K562 (cell line): Measurements from ENCODE around the gene RAD23B. TPM values are rescaled to one million over a fixed set of nuclear protein-coding genes. Genes with fewer than 3 reads are reported as not detected.
A peak's percentile ranks its signal among the peaks of the same experiment; 100 is the strongest.

Experiments used
- ATAC-seq: fragments of 200-7000 bp; cut with Tn5 transposase; 3 replicates; pipeline ENCODE4 v1.9.1; 2020; ENCODE audit warnings: moderate library complexity
- BruUV-seq: library from RNA; stranded (reverse); fragments of 400-500 nt; replicated peaks from 2 replicates; lab custom pipeline; 2021; lab: Mats Ljungman, UMichigan
- CTCF ChIA-PET: fragments of 300-600 bp; formaldehyde crosslinking; extraction: SDS; loops from one replicate; lab custom pipeline; 2021; ENCODE audit warnings: low intra/inter-chr PET ratio; lab: Yijun Ruan, JAX
- POLR2A ChIA-PET: fragments of 300-600, 350-650 bp; sonication (Branson Sonifier 250); formaldehyde crosslinking; extraction: SDS; loops from one replicate; lab custom pipeline; 2021; ENCODE audit warnings: antibody characterized with exemption, inconsistent platforms; lab: Yijun Ruan, JAX
- DNase-seq, 4 experiments: peaks; one replicate each; pipeline versions ENCODE4 v3.0.0 to v3.0.0-alpha.2; 2011 to 2018; ENCODE audit warnings: low spot score in 3 of 4, mixed read lengths in 3 of 4; ENCODE audit errors: extremely low read depth in 1 of 4
- FAIRE-seq: peaks from 2 replicates; lab custom pipeline; 2011; peaks lifted over from hg19 to GRCh38; lab: Jason Lieb, UNC
- H2AFZ ChIP-seq: 2 replicates; pipeline ENCODE4 v1.6.0; 2011; ENCODE audit warnings: low read depth, low read length, control low read depth, inconsistent platforms
- H3K27ac ChIP-seq: fragments of 200-600 bp; 3 replicates; pipeline ENCODE4 v1.8.0; 2011; ENCODE audit warnings: low read depth, mild to moderate bottlenecking, control low read depth, inconsistent platforms, low read length, moderate library complexity, mixed read lengths; ENCODE audit errors: extremely low read depth
- H3K27me3 ChIP-seq, 2 experiments: fragments of 300-600 bp in 1 of 2; 2 replicates in 1 of 2; 3 replicates in 1 of 2; pipeline versions ENCODE4 v1.6.0 to v1.8.0; 2011; ENCODE audit warnings: inconsistent platforms in 2 of 2, low read length in 2 of 2, mild to moderate bottlenecking in 1 of 2, mixed read lengths in 1 of 2, moderate library complexity in 1 of 2; ENCODE audit not compliant: control insufficient read depth in 2 of 2, insufficient read depth in 2 of 2
- H3K36me3 ChIP-seq: fragments of 300-600 bp; 3 replicates; pipeline ENCODE4 v1.8.0; 2011; ENCODE audit warnings: mild to moderate bottlenecking, low read length, inconsistent platforms; ENCODE audit not compliant: control insufficient read depth, insufficient read depth
- H3K4me1 ChIP-seq, 2 experiments: fragments of 200-600 bp in 1 of 2; replicated peaks in 1 of 2; 2 replicates in 1 of 2; 3 replicates in 1 of 2; pipeline versions ENCODE4 v1.5.1 to v1.8.0; 2011; ENCODE audit warnings: inconsistent platforms in 2 of 2, low read length in 2 of 2, mild to moderate bottlenecking in 1 of 2, mixed read lengths in 1 of 2, moderate library complexity in 1 of 2; ENCODE audit not compliant: control insufficient read depth in 2 of 2, insufficient read depth in 2 of 2
- H3K4me2 ChIP-seq: 2 replicates; pipeline ENCODE4 v1.6.1; 2011; ENCODE audit warnings: low read length, control low read depth, inconsistent platforms, mixed read lengths; ENCODE audit not compliant: insufficient read depth
- H3K4me3 ChIP-seq: fragments of 200-600 bp; sonication (generic), shearing (Covaris generic); 2 replicates; pipeline ENCODE4 v1.5.1; 2016; ENCODE audit warnings: control low read depth, inconsistent platforms
- H3K79me2 ChIP-seq: fragments of 200-600 bp; 3 replicates; pipeline ENCODE4 v1.8.0; 2011; ENCODE audit warnings: low read length, inconsistent platforms; ENCODE audit not compliant: control insufficient read depth, insufficient read depth
- H3K9ac ChIP-seq, 2 experiments: 2 replicates each; pipeline versions ENCODE4 v1.6.0 to v1.6.1; 2011; ENCODE audit warnings: low read depth in 2 of 2, low read length in 2 of 2, control low read depth in 1 of 2, inconsistent platforms in 1 of 2, mild to moderate bottlenecking in 1 of 2, mixed read lengths in 1 of 2; ENCODE audit not compliant: insufficient read depth in 1 of 2
- H3K9me1 ChIP-seq: one replicate; pipeline ENCODE4 v1.6.0; 2011; ENCODE audit warnings: inconsistent platforms, mild to moderate bottlenecking, low read length, moderate library complexity; ENCODE audit not compliant: control insufficient read depth, insufficient read depth
- H3K9me3 ChIP-seq: replicated peaks from 2 replicates; pipeline ENCODE4 v1.5.1; 2011; ENCODE audit warnings: low read depth, low read length, inconsistent platforms; ENCODE audit not compliant: control insufficient read depth, insufficient read depth
- H4K20me1 ChIP-seq: replicated peaks from 2 replicates; pipeline ENCODE4 v1.6.1; 2011; ENCODE audit warnings: low read length, inconsistent platforms, mixed read lengths; ENCODE audit not compliant: control insufficient read depth, insufficient read depth
- BRD9 ChIP-seq: fragments of 450-650 bp; IDR thresholded peaks from 2 replicates; pipeline ENCODE4 v1.6.1; 2018; ENCODE audit warnings: low read depth; ENCODE audit not compliant: partially characterized antibody
- HCFC1 ChIP-seq: IDR thresholded peaks from 2 replicates; pipeline ENCODE4 v1.6.1; 2012; ENCODE audit warnings: low read depth, low read length, improper control_type of control experiment
- HDGF ChIP-seq: fragments of 450-650 bp; IDR thresholded peaks from 2 replicates; pipeline ENCODE4 v1.6.1; 2016
- MLX ChIP-seq, 2 experiments: fragments of 450-650 bp in 1 of 2; sonication (generic) in 1 of 2; formaldehyde crosslinking; conservative IDR thresholded peaks; 2 replicates each; pipeline versions ENCODE4 v1.4.0 to v1.8.1; 2020 to 2022; ENCODE audit warnings: mild to moderate bottlenecking in 1 of 2, missing genetic modification reagents in 1 of 2
- MTA1 ChIP-seq: fragments of 450-650 bp; IDR thresholded peaks from 2 replicates; pipeline ENCODE4 v1.6.1; 2017; ENCODE audit warnings: borderline replicate concordance
- NFATC3 ChIP-seq: fragments of 450-650 bp; IDR thresholded peaks from 2 replicates; pipeline ENCODE4 v1.6.1; 2017; ENCODE audit warnings: mild to moderate bottlenecking
- NFE2L1 ChIP-seq: fragments of 450-650 bp; IDR thresholded peaks from 2 replicates; pipeline ENCODE4 v1.6.1; 2016; ENCODE audit warnings: missing genetic modification characterization, low read depth, mild to moderate bottlenecking, missing compliant biosample characterization, moderate library complexity, borderline replicate concordance
- PCBP1 ChIP-seq: fragments of 200-400 bp; formaldehyde crosslinking; IDR thresholded peaks from 2 replicates; pipeline ENCODE4 v1.6.1; 2018; ENCODE audit warnings: mild to moderate bottlenecking, low read depth, low read length; ENCODE audit not compliant: poor library complexity, severe bottlenecking
- SPI1 ChIP-seq: IDR thresholded peaks from 2 replicates; pipeline ENCODE4 v1.6.1; 2011; ENCODE audit warnings: low read depth, low read length, control low read depth, borderline replicate concordance
- ZBTB34 ChIP-seq: fragments of 250-450 bp; sonication (Bioruptor Pico); IDR thresholded peaks from 2 replicates; pipeline ENCODE4 v1.8.0; 2021; ENCODE audit warnings: mild to moderate bottlenecking, moderate library complexity
- ZFX ChIP-seq: sonication (generic); formaldehyde crosslinking; IDR thresholded peaks from 2 replicates; pipeline ENCODE4 v1.8.0; 2022; ENCODE audit warnings: mild to moderate bottlenecking, missing genetic modification reagents, moderate library complexity
- ZNF280B ChIP-seq: fragments of 250-450 bp; sonication (Bioruptor Pico); IDR thresholded peaks from 2 replicates; pipeline ENCODE4 v1.5.1; 2021; ENCODE audit warnings: mild to moderate bottlenecking
- WGBS: fragments of 100-300 bp; shearing (Covaris generic); methylation state at CpG from one replicate; pipeline ENCODE4 v1.1.6; 2016; ENCODE audit warnings: low coverage, mixed read lengths; ENCODE audit not compliant: insufficient coverage; ENCODE audit errors: missing lambda C conversion rate; 5-methylcytosine and 5-hydroxymethylcytosine counted together
- in situ Hi-C: fragments of 300-500 bp; cut with MboI; formaldehyde crosslinking; loops from 4 replicates; pipeline ENCODE4 v1.15.0; 2018; ENCODE audit warnings: inconsistent platforms, mixed read lengths
- intact Hi-C: fragments of 100-400 bp; cut with micrococcal nuclease; formaldehyde crosslinking; loops from 2 replicates; pipeline ENCODE4 v1.14.2; 2022
- polyA plus RNA-seq, 8 experiments: library from polyadenylated mRNA; depleted of rRNA in 4 of 8; stranded (reverse) in 5 of 8; unstranded in 3 of 8; fragments of >200 nt; fragmentation: Nextera tagmentation in 2 of 8; fragmentation: Illumina TruSeq in 1 of 8; extraction: Ambion mirVana in 2 of 8; extraction: Trizol in 1 of 8; gene quantifications; 2 replicates each; pipeline versions ENCODE4 v1.2.1 to v1.2.3, GENCODE V29; 2011 to 2014; ENCODE audit warnings: inconsistent platforms in 1 of 8, missing spikeins in 1 of 8
- total RNA-seq, 7 experiments: library from RNA; depleted of rRNA in 6 of 7; stranded (reverse); fragments of >200 nt in 6 of 7; fragmentation: Illumina TruSeq in 2 of 7; extraction: Trizol in 2 of 7; gene quantifications; 2 replicates each; pipeline versions ENCODE4 v1.2.1 to v1.2.3, GENCODE V29; 2011 to 2021; ENCODE audit warnings: low replicate concordance in 1 of 7

The RAD23B gene
- total and polyA plus RNA-seq, 9 of the 15 experiments (the other 6 are each of a cell fraction or from before 2014, with no cell fraction given), result 14.5 to 184 (median 114) TPM

DNA sequence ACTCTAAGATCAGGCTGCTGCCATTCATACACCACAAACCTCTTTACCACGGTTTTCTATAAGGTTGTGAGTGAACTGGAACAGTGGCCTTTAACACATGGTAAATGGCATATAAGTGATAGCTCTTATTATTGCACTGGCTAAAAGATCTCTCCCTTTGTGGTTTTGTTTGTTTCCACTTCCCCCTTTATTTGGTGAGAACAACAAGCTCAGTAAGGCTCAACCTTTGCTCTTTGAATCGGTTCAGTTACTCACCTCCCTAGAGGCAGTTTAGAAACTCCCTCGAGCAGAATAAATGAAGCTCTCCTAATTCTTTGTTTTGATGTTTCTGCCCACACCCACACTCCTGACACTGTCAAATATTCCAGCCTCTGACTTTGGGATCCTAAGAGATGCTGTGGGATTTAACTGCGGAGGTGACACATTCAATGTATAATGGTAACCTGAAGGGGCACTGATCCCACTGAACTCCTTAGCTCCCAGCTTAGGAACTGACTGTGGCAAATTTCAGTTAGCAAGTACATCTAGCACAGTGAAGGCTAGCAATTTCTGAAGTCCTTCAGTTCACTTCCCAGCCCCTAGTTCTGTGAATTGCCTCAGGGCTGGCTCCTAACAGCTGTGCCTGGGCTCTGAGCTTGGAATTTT, 22.5 kb upstream of the RAD23B start:
- Histone ChIP-seq H3K9me3 (no peaks in the 10 kb centered on the region), H3K36me3 (no peaks in the 10 kb centered on the region), H3K9me1 (no peaks in the 10 kb centered on the region), H2AFZ (no peak overlapping the region), H3K27ac (no peak overlapping the region), H3K79me2 (no peaks in the 10 kb centered on the region), H3K4me3 (no peak overlapping the region), H3K4me1 (no peaks in the 10 kb centered on the region), H4K20me1 (no peaks in the 10 kb centered on the region), H3K4me2 (no peak overlapping the region), H3K27me3 (peaks cover 5 to 9% of the 10 kb centered on the region in 2 experiments; a peak in 4 of 5 replicates), H3K9ac (no peak overlapping the region)
- peak; percentile 72; the same call in 2 of the 3 replicates for ATAC-seq
- no TSS peak for BruUV-seq
- TF ChIP-seq SPI1, result 0 out of 2 replicates have a peak, but pooled peaks have one; percentile 34
- no peak for TF ChIP-seq ZBTB34
- intact Hi-C loops, result no loop called here
- 0% methylated on average over 4 of the region's 4 CpGs for WGBS
- no peak for FAIRE-seq
- in situ Hi-C loops, result no loop called here
- DNase-seq, result no peak
- ChIA-PET CTCF (no interaction called here), POLR2A (interaction anchor here (0.5 to 1.3 kb wide), 5 partner anchors 10 to 463 kb away, joined by 3 to 8 read pairs (median 3); no protein-coding TSS in a partner anchor)

DNA sequence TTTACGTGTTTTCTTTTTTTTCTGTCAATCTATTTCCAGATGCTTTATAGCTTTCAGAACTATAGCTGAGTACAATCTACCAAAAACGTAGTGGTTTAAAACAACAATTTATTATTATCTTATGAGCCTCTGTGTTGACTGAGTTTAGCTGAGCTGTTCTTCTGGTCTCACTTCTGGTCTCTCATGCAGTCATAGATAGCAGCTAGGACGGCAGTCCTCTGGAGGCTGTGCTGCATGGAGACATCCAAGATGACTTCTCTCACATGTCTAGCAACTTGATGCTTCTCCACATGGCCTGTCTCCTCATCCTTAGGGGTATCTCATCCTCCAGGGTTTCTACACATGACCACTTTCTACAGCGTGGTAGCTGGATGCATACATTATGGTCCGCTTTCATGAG, 22.0 kb upstream of the RAD23B start:
- ChIA-PET POLR2A (interaction anchor here (0.6 to 1.3 kb wide), 4 partner anchors 9 to 134 kb away, joined by 3 to 8 read pairs (median 4); no protein-coding TSS in a partner anchor), CTCF (no interaction called here)
- H3K4me1 ChIP-seq, result no peaks in the 10 kb centered on the region
- no peak for DNase-seq
- in situ Hi-C loops (no loop called here), intact Hi-C loops (no loop called here)
- no peak overlapping the region for H2AFZ ChIP-seq
- no peak for FAIRE-seq
- ATAC-seq, result peak; percentile 68
- no peaks in the 10 kb centered on the region for H3K79me2 ChIP-seq
- H4K20me1 ChIP-seq, result no peaks in the 10 kb centered on the region
- 0% methylated on average over 5 of the region's 5 CpGs for WGBS
- no peaks in the 10 kb centered on the region for H3K9me3 ChIP-seq
- no peaks in the 10 kb centered on the region for H3K9me1 ChIP-seq
- H3K4me2 ChIP-seq, result no peak overlapping the region
- no peak overlapping the region for H3K9ac ChIP-seq
- no peak overlapping the region for H3K27ac ChIP-seq
- BruUV-seq, result no TSS peak
- H3K36me3 ChIP-seq, result no peaks in the 10 kb centered on the region
- no peak overlapping the region for H3K4me3 ChIP-seq
- peaks cover 5 to 9% of the 10 kb centered on the region in 2 experiments; a peak in 4 of 5 replicates for H3K27me3 ChIP-seq
- no peak for TF ChIP-seq MTA1
- no peak for TF ChIP-seq ZFX (CRISPR knock-in tag)
- TF ChIP-seq NFATC3, result no peak
- TF ChIP-seq HCFC1, result no peak
- TF ChIP-seq NFE2L1 (tag), result no peak
- TF ChIP-seq ZNF280B (CRISPR knock-in tag), result no peak
- no peak for TF ChIP-seq HDGF
- no peak for TF ChIP-seq MLX (CRISPR knock-in tag; conservative IDR thresholded peaks at IDR 0.05)
- TF ChIP-seq PCBP1, result no peak
- no peak for TF ChIP-seq BRD9
